ENCODE results near the gene ABCC9. TPM values are rescaled to one million over a fixed set of nuclear protein-coding genes. Genes with fewer than 3 reads are reported as not detected.

Gene ABCC9
- total RNA-seq, 1 donor from 2014 or later, result 2.6 TPM

DNA sequence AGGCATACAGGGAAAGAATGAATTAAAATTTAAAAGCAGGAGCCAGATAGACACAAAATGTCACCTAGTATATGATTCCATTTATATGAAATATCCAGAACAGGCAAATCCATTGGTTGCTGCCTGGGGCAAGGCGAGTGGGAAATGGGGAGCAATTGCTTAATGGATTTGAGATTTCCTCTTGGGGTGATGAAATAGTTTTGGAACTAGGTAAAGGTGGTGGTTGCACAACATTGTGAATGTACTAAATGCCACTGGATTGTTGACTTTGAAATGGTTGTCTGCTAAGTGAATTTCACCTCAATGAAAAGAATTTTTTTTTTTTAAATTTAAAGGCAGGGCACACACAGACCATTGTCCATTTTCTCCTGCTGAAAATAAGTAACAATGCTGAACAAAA lies 61.9 kb downstream of the ABCC9 start:
- Mint-ChIP-seq H3K4me3 (no peak overlapping the region), H3K9me3 (no peaks in the 10 kb centered on the region), H3K4me1 (ENCODE audit: unreplicated experiment) (no peaks in the 10 kb centered on the region), H3K27me3 (peaks cover 35% of the 10 kb centered on the region), H3K27ac (no peak overlapping the region), H3K36me3 (no peaks in the 10 kb centered on the region)
- TF ChIP-seq, protein P1, sequence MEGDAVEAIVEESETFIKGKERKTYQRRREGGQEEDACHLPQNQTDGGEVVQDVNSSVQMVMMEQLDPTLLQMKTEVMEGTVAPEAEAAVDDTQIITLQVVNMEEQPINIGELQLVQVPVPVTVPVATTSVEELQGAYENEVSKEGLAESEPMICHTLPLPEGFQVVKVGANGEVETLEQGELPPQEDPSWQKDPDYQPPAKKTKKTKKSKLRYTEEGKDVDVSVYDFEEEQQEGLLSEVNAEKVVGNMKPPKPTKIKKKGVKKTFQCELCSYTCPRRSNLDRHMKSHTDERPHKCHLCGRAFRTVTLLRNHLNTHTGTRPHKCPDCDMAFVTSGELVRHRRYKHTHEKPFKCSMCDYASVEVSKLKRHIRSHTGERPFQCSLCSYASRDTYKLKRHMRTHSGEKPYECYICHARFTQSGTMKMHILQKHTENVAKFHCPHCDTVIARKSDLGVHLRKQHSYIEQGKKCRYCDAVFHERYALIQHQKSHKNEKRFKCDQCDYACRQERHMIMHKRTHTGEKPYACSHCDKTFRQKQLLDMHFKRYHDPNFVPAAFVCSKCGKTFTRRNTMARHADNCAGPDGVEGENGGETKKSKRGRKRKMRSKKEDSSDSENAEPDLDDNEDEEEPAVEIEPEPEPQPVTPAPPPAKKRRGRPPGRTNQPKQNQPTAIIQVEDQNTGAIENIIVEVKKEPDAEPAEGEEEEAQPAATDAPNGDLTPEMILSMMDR (conservative IDR thresholded peaks at IDR 0.05), result no peak
- no peak for DNase-seq (ENCODE audit: extremely low spot score, unreplicated experiment)

DNA sequence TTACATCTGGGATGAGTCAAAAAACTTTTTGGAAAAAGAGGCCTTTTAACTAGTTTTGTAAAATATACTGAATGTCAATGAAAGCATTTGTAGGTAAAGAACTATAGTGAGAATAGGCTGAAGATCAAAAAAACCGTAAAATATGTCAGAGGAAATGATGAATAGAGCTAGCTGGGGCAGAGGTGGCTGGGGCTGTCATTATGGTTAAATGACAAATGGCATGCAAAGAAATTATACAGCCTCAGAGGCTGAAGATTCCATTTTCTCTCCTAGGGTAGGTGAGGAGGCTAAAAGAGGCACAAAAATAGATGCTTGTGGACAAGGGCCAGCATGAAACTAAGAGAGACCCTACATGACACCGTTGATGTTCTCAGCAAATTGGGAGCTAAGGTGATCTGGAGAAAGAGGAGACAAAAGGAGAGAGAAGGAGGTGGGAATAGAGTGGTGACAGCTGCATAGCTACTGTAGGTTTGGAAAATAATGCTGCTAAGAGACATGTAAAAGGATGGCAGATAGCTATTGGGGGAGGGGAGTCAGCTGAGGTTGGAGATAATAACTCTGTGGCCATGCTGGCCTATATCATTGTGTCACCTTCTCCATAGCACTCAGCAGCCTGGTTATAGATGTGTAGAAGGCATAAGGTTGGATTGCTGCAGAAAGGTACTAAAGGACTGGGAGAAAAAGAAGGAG lies 63.8 kb downstream of the ABCC9 start:
- no peak for DNase-seq (ENCODE audit: extremely low spot score, unreplicated experiment)
- no peak overlapping the region for H3K4me3 Mint-ChIP-seq
- H3K9me3 Mint-ChIP-seq, result no peaks in the 10 kb centered on the region
- peaks cover 41% of the 10 kb centered on the region for H3K27me3 Mint-ChIP-seq
- H3K36me3 Mint-ChIP-seq, result no peaks in the 10 kb centered on the region
- no peaks in the 10 kb centered on the region for H3K4me1 Mint-ChIP-seq (ENCODE audit: unreplicated experiment)
- H3K27ac Mint-ChIP-seq, result no peak overlapping the region
- TF ChIP-seq, protein P1 (conservative IDR thresholded peaks at IDR 0.05), result no peak

DNA sequence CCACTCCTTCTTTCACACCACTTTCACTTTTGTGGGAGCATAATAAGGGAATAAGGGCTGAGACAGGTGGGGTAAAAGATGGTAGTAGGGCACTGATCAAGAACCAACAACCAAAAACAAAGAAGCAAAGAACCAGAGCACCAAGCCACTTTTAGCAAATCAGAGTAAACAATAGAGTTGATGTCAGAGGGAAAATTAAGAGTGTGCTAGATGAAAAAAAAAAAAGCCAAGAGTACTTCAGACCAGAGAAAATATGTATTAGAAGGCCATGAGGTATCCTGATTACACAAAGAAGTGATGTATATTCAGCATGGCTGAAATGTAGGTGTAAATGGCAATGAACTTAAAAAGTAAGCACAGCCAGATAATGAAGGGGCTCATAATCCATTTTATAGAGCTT lies 75.4 kb downstream of the ABCC9 start:
- peaks cover 5% of the 10 kb centered on the region for H3K36me3 Mint-ChIP-seq
- no peaks in the 10 kb centered on the region for H3K4me1 Mint-ChIP-seq (ENCODE audit: unreplicated experiment)
- H3K27ac Mint-ChIP-seq, result no peak overlapping the region
- peaks cover 6% of the 10 kb centered on the region for H3K9me3 Mint-ChIP-seq
- no peak overlapping the region for H3K4me3 Mint-ChIP-seq
- no peak for DNase-seq (ENCODE audit: extremely low spot score, unreplicated experiment)
- TF ChIP-seq, protein P1 (conservative IDR thresholded peaks at IDR 0.05), result no peak
- H3K27me3 Mint-ChIP-seq, result peaks cover 15% of the 10 kb centered on the region

DNA sequence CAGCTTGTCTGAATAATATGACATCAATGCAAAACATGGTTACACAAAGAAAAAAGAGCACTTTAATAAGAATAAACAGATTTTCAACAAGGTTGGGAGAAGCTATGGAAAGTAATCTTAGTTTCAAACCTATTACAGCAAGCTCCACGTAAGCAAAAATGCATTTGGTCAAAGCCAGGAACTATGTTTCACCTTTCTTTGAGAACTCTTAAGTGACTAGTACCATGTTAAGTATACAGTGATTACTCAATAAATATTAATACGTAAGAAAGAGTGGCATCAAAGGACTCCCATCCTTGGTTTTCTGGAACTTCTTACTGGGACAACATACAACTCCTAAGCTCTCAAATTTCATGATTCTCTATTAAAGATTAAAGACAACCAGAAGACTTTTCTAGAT lies 80.7 kb downstream of the ABCC9 start:
- Mint-ChIP-seq H3K4me1 (ENCODE audit: unreplicated experiment) (no peaks in the 10 kb centered on the region), H3K9me3 (no peaks in the 10 kb centered on the region), H3K27ac (no peak overlapping the region), H3K36me3 (no peaks in the 10 kb centered on the region), H3K4me3 (no peak overlapping the region), H3K27me3 (peaks cover 17% of the 10 kb centered on the region)
- TF ChIP-seq, protein P1 (conservative IDR thresholded peaks at IDR 0.05), result no peak
- no peak for DNase-seq (ENCODE audit: extremely low spot score, unreplicated experiment)

DNA sequence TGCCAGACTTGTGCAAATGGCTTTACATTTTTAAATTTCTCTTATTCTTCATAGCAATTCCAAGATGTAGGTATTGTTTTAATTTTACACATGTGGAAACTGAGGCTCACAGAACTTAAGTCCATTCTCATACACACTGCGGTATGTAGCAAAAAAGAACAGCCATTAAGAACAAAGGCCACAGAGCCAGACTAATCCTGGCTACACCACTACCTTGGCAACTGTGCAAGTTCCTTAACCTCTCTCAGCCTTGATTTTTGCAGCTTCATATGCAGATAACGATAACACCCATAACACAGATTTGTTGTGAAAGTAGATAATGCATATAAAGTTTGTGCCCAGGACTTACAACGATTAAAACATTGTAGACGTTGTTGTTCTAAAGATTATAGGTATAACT lies 81.1 kb downstream of the ABCC9 start:
- H3K4me3 Mint-ChIP-seq, result no peak overlapping the region
- no peaks in the 10 kb centered on the region for H3K36me3 Mint-ChIP-seq
- H3K4me1 Mint-ChIP-seq (ENCODE audit: unreplicated experiment), result no peaks in the 10 kb centered on the region
- peaks cover 17% of the 10 kb centered on the region for H3K27me3 Mint-ChIP-seq
- TF ChIP-seq, protein P1 (conservative IDR thresholded peaks at IDR 0.05), result no peak
- no peak overlapping the region for H3K27ac Mint-ChIP-seq
- H3K9me3 Mint-ChIP-seq, result no peaks in the 10 kb centered on the region
- no peak for DNase-seq (ENCODE audit: extremely low spot score, unreplicated experiment)
